CD14-positive monocyte (primary cell): ENCODE results near the gene PDE1A. TPM values are rescaled to one million over a fixed set of nuclear protein-coding genes. Genes with fewer than 3 reads are reported as not detected.

Source experiments
- DNase-seq, 3 donors: peaks; one replicate each; pipeline ENCODE4 v3.0.0-alpha.2; 2011 to 2022
- H2AFZ ChIP-seq: 2 replicates; pipeline ENCODE4 v1.6.0; 2012; ENCODE audit warnings: mild to moderate bottlenecking, low read depth, low read length, inconsistent platforms; ENCODE audit not compliant: insufficient read depth, poor library complexity, severe bottlenecking
- H3K27ac ChIP-seq, 2 donors: 1 replicate in 1 of 2; 2 replicates in 1 of 2; pipeline ENCODE4 v1.5.1; 2012 to 2013; ENCODE audit warnings: low read length in 2 of 2, control low read depth in 1 of 2, inconsistent platforms in 1 of 2, low read depth in 1 of 2, mild to moderate bottlenecking in 1 of 2
- H3K27me3 ChIP-seq, 2 donors: one replicate each; pipeline versions ENCODE4 v1.6.0 to v1.6.1; 2011 to 2013; ENCODE audit warnings: low read length in 2 of 2; ENCODE audit not compliant: control insufficient read depth in 2 of 2, insufficient read depth in 2 of 2
- H3K36me3 ChIP-seq, 2 donors: replicated peaks in 1 of 2; 1 replicate in 1 of 2; 2 replicates in 1 of 2; pipeline versions ENCODE4 v1.5.1 to v1.6.1; 2012 to 2013; ENCODE audit warnings: low read length in 2 of 2, control low read depth in 1 of 2, inconsistent platforms in 1 of 2, mild to moderate bottlenecking in 1 of 2; ENCODE audit not compliant: insufficient read depth in 2 of 2, control insufficient read depth in 1 of 2
- H3K4me1 ChIP-seq, 2 donors: 1 replicate in 1 of 2; 2 replicates in 1 of 2; pipeline versions ENCODE4 v1.5.1 to v1.6.1; 2012 to 2013; ENCODE audit warnings: low read length in 2 of 2, control low read depth in 1 of 2, inconsistent platforms in 1 of 2, mild to moderate bottlenecking in 1 of 2, moderate library complexity in 1 of 2; ENCODE audit not compliant: insufficient read depth in 2 of 2, control insufficient read depth in 1 of 2
- H3K4me2 ChIP-seq: replicated peaks from 2 replicates; pipeline ENCODE3; 2012; ENCODE audit warnings: low read length, moderate library complexity, mild to moderate bottlenecking; ENCODE audit not compliant: poor library complexity, severe bottlenecking; ENCODE audit errors: extremely low read depth
- H3K4me3 ChIP-seq, 3 experiments: fragments of 200-600 bp in 1 of 3; sonication (generic) in 1 of 3; replicated peaks in 1 of 3; 1 replicate in 2 of 3; 2 replicates in 1 of 3; pipeline ENCODE4 v1.5.1; 2011 to 2013; ENCODE audit warnings: low read length in 3 of 3, mild to moderate bottlenecking in 3 of 3, control low read depth in 2 of 3, low read depth in 2 of 3, inconsistent platforms in 1 of 3, moderate library complexity in 1 of 3
- H3K79me2 ChIP-seq: 2 replicates; pipeline ENCODE4 v1.6.0; 2012; ENCODE audit warnings: mild to moderate bottlenecking, control low read depth, inconsistent platforms, low read length, moderate library complexity; ENCODE audit not compliant: insufficient read depth
- H3K9ac ChIP-seq: 2 replicates; pipeline ENCODE4 v1.6.0; 2017; ENCODE audit warnings: low read length, mild to moderate bottlenecking; ENCODE audit not compliant: insufficient read depth, poor library complexity, severe bottlenecking
- H3K9me3 ChIP-seq, 2 donors: replicated peaks in 1 of 2; 1 replicate in 1 of 2; 2 replicates in 1 of 2; pipeline versions ENCODE4 v1.5.1 to v1.6.1; 2012 to 2013; ENCODE audit warnings: low read length in 2 of 2, control low read depth in 1 of 2; ENCODE audit not compliant: control insufficient read depth in 1 of 2, insufficient read depth in 1 of 2
- H4K20me1 ChIP-seq: 2 replicates; pipeline ENCODE4 v1.6.0; 2012; ENCODE audit warnings: mild to moderate bottlenecking, low read length, control low read depth, moderate library complexity; ENCODE audit not compliant: insufficient read depth
- H3K27ac Mint-ChIP-seq, 7 donors: one replicate each; pipeline ENCODE4 v1.8.0; 2020; ENCODE audit warnings: mild to moderate bottlenecking in 7 of 7, mixed read lengths in 7 of 7, moderate library complexity in 6 of 7, inconsistent platforms in 2 of 7
- H3K27me3 Mint-ChIP-seq, 3 donors: one replicate each; pipeline ENCODE4 v1.8.0; 2021 to 2022; ENCODE audit warnings: low read depth in 3 of 3, mild to moderate bottlenecking in 3 of 3, mixed read lengths in 3 of 3, moderate library complexity in 3 of 3, inconsistent platforms in 1 of 3
- H3K36me3 Mint-ChIP-seq, 2 donors: one replicate each; pipeline ENCODE4 v1.8.0; 2020; ENCODE audit warnings: mixed read lengths in 2 of 2, inconsistent platforms in 1 of 2, mild to moderate bottlenecking in 1 of 2
- H3K4me1 Mint-ChIP-seq: one replicate; pipeline ENCODE4 v1.8.0; 2020; ENCODE audit warnings: mild to moderate bottlenecking, mixed read lengths
- H3K4me3 Mint-ChIP-seq, 2 donors: one replicate each; pipeline ENCODE4 v1.8.0; 2020; ENCODE audit warnings: mild to moderate bottlenecking in 2 of 2, mixed read lengths in 2 of 2, moderate library complexity in 1 of 2
- H3K9me3 Mint-ChIP-seq, 7 donors: one replicate each; pipeline ENCODE4 v1.8.0; 2020 to 2022; ENCODE audit warnings: mixed read lengths in 7 of 7, mild to moderate bottlenecking in 6 of 7, moderate library complexity in 6 of 7, inconsistent platforms in 2 of 7
- WGBS: methylation state at CpG from one replicate; pipeline ENCODE4 v1.1.5; 2013; ENCODE audit warnings: missing lambda C conversion rate; ENCODE audit not compliant: insufficient coverage; 5-methylcytosine and 5-hydroxymethylcytosine counted together
- intact Hi-C, 2 donors: fragments of 100-400 bp; cut with micrococcal nuclease; formaldehyde crosslinking; loops; one replicate each; pipeline versions ENCODE4 v1.15.0 to v1.15.1; 2023
- polyA plus RNA-seq, 3 donors: library from polyadenylated mRNA; depleted of rRNA in 1 of 3; unstranded in 2 of 3; stranded (reverse) in 1 of 3; fragments of 300-500 nt in 2 of 3; fragments of >200 nt in 1 of 3; fragmentation: Illumina TruSeq in 2 of 3; gene quantifications; 1 replicate in 2 of 3; 2 replicates in 1 of 3; pipeline ENCODE4 v1.2.3, GENCODE V29; 2012 to 2021
- TF ChIP-seq, protein P1 (sequence below): fragments of 200-600 bp; IDR thresholded peaks from one replicate; pipeline ENCODE4 v1.8.0; 2022; ENCODE audit warnings: antibody characterized with exemption, mild to moderate bottlenecking

The PDE1A gene
- polyA plus RNA-seq, 3 donors, result not detected

DNA sequence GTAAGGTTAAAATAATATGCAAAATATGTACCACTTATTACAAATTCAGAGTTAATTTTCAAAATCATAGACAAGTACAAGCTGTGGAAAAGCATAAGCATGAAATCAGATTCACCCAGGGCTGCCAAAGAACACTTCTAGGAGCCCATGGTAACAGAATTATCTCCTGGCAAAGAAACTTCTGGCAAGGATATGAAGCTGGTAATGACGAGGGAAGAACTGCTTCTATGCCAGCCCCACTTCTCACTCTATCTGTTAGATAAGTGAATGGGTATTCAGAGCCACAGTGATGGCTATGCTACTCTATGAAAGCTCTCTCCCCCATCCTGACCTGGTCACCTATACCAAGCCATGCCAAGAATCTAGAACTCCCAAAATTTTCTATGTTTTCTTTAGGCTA is 36.9 kb upstream of the PDE1A start:
- Histone ChIP-seq H3K27me3 (no peaks in the 10 kb centered on the region), H3K79me2 (no peaks in the 10 kb centered on the region), H3K27ac (no peak overlapping the region), H3K9me3 (no peaks in the 10 kb centered on the region), H2AFZ (no peak overlapping the region), H3K4me2 (no peak overlapping the region), H3K4me3 (no peak overlapping the region), H4K20me1 (no peaks in the 10 kb centered on the region), H3K4me1 (no peaks in the 10 kb centered on the region), H3K36me3 (no peaks in the 10 kb centered on the region), H3K9ac (no peak overlapping the region)
- WGBS, result no CpG with 5 or more reads among the region's 1 CpG
- Mint-ChIP-seq H3K4me3 (no peak overlapping the region), H3K4me1 (no peaks in the 10 kb centered on the region), H3K9me3 (peaks cover 0 to 5% (median 0%) of the 10 kb centered on the region in 7 donors), H3K36me3 (no peaks in the 10 kb centered on the region), H3K27me3 (peaks cover 0 to 2% (median 0%) of the 10 kb centered on the region in 3 donors), H3K27ac (no peak overlapping the region)
- intact Hi-C loops, result no loop called here
- TF ChIP-seq, protein P1, sequence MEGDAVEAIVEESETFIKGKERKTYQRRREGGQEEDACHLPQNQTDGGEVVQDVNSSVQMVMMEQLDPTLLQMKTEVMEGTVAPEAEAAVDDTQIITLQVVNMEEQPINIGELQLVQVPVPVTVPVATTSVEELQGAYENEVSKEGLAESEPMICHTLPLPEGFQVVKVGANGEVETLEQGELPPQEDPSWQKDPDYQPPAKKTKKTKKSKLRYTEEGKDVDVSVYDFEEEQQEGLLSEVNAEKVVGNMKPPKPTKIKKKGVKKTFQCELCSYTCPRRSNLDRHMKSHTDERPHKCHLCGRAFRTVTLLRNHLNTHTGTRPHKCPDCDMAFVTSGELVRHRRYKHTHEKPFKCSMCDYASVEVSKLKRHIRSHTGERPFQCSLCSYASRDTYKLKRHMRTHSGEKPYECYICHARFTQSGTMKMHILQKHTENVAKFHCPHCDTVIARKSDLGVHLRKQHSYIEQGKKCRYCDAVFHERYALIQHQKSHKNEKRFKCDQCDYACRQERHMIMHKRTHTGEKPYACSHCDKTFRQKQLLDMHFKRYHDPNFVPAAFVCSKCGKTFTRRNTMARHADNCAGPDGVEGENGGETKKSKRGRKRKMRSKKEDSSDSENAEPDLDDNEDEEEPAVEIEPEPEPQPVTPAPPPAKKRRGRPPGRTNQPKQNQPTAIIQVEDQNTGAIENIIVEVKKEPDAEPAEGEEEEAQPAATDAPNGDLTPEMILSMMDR, result no peak
- no peak for DNase-seq

DNA sequence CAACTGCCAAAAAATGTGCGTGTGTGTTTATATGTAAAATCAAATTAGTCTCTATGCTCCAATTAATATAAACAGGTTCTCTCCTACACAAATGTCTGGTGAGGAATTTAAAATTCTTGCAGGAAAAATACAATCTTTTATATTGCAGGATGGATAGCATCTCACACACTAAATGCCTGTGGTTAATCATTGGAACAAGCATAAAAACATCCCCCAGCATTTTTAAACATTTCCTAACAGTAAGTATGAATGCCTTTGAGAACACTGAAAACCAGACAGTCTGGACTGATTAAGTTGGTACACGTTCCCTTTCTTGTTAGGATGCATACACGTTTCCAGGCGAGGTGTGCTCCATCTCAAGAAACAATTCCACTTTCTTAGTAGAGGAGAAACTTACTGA is 29.9 kb upstream of the PDE1A start:
- Histone ChIP-seq H3K9ac (no peak overlapping the region), H3K36me3 (no peaks in the 10 kb centered on the region), H3K9me3 (no peaks in the 10 kb centered on the region), H3K27ac (no peak overlapping the region), H3K27me3 (no peaks in the 10 kb centered on the region), H3K79me2 (no peaks in the 10 kb centered on the region), H3K4me3 (no peak overlapping the region), H2AFZ (no peak overlapping the region), H3K4me1 (no peaks in the 10 kb centered on the region), H3K4me2 (no peak overlapping the region), H4K20me1 (no peaks in the 10 kb centered on the region)
- DNase-seq, result no peak
- TF ChIP-seq, protein P1, result no peak
- Mint-ChIP-seq H3K27me3 (no peaks in the 10 kb centered on the region), H3K4me3 (no peak overlapping the region), H3K27ac (no peak overlapping the region), H3K36me3 (no peaks in the 10 kb centered on the region), H3K9me3 (peaks cover 0 to 4% (median 2%) of the 10 kb centered on the region in 7 donors), H3K4me1 (no peaks in the 10 kb centered on the region)
- intact Hi-C loops, result no loop called here
- WGBS, result no CpG with 5 or more reads among the region's 4 CpGs
